GM23338 (cell line): ENCODE data around the gene TRDMT1. TPM values are rescaled to one million over a fixed set of nuclear protein-coding genes. Genes with fewer than 3 reads are reported as not detected.

Source experiments
- ATAC-seq: fragments of 200-7000 bp; cut with Tn5 transposase; 3 replicates; pipeline ENCODE4 v1.9.1; 2020
- DNase-seq: peaks from one replicate; pipeline ENCODE4 v3.0.0-alpha.2; 2015; ENCODE audit warnings: low spot score
- H2AFZ ChIP-seq: fragments of 200-600 bp; sonication (generic); 2 replicates; pipeline ENCODE4 v1.8.0; 2016; ENCODE audit warnings: antibody characterized with exemption, mild to moderate bottlenecking, moderate library complexity
- H3F3A ChIP-seq: fragments of 200-600 bp; sonication (generic); replicated peaks from 2 replicates; pipeline ENCODE4 v1.8.0; 2017; ENCODE audit warnings: antibody characterized with exemption, mixed run types, low read depth
- H3K27ac ChIP-seq: fragments of 200-600 bp; sonication (generic); 2 replicates; pipeline ENCODE4 v1.6.1; 2016; ENCODE audit warnings: low read depth
- H3K27me3 ChIP-seq: fragments of 200-600 bp; sonication (generic); 2 replicates; pipeline ENCODE4 v1.8.0; 2016; ENCODE audit warnings: mild to moderate bottlenecking, mixed run types, moderate library complexity; ENCODE audit not compliant: insufficient read depth
- H3K36me3 ChIP-seq: fragments of 200-600 bp; sonication (generic); 2 replicates; pipeline ENCODE4 v1.8.0; 2016; ENCODE audit warnings: mild to moderate bottlenecking; ENCODE audit not compliant: insufficient read depth
- H3K4me1 ChIP-seq: fragments of 200-600 bp; sonication (generic); 2 replicates; pipeline ENCODE4 v1.8.0; 2016; ENCODE audit warnings: mild to moderate bottlenecking, moderate library complexity; ENCODE audit not compliant: insufficient read depth
- H3K4me2 ChIP-seq: fragments of 200-600 bp; sonication (generic); 2 replicates; pipeline ENCODE4 v1.7.1; 2017; ENCODE audit warnings: mixed run types
- H3K4me3 ChIP-seq: fragments of 200-600 bp; sonication (generic); 2 replicates; pipeline ENCODE4 v1.6.1; 2016; ENCODE audit warnings: mixed run types
- H3K79me2 ChIP-seq: fragments of 200-600 bp; sonication (generic); replicated peaks from 2 replicates; pipeline ENCODE4 v1.8.0; 2017; ENCODE audit warnings: mild to moderate bottlenecking; ENCODE audit not compliant: insufficient read depth
- H3K9me2 ChIP-seq: fragments of 200-600 bp; sonication (generic); 2 replicates; pipeline ENCODE4 v1.8.0; 2017; ENCODE audit not compliant: insufficient read depth
- H4K20me1 ChIP-seq: fragments of 200-600 bp; sonication (generic); replicated peaks from 2 replicates; pipeline ENCODE4 v1.8.0; 2017; ENCODE audit warnings: mild to moderate bottlenecking; ENCODE audit not compliant: insufficient read depth
- H3K27ac Mint-ChIP-seq: 2 replicates; pipeline ENCODE4 v1.8.0; 2020; ENCODE audit warnings: inconsistent platforms, mild to moderate bottlenecking, moderate library complexity, mixed read lengths
- H3K27me3 Mint-ChIP-seq: 3 replicates; pipeline ENCODE4 v1.8.0; 2022; ENCODE audit warnings: low read depth, mild to moderate bottlenecking, moderate library complexity, mixed read lengths, inconsistent platforms; ENCODE audit not compliant: insufficient read depth, poor library complexity
- H3K36me3 Mint-ChIP-seq: 3 replicates; pipeline ENCODE4 v1.8.0; 2021; ENCODE audit warnings: low read depth, mild to moderate bottlenecking, inconsistent platforms, moderate library complexity, mixed read lengths
- H3K4me1 Mint-ChIP-seq: 3 replicates; pipeline ENCODE4 v1.8.0; 2020; ENCODE audit warnings: mild to moderate bottlenecking, inconsistent platforms, mixed read lengths
- H3K4me3 Mint-ChIP-seq: 3 replicates; pipeline ENCODE4 v1.8.0; 2021; ENCODE audit warnings: moderate library complexity, mild to moderate bottlenecking, inconsistent platforms, mixed read lengths
- H3K9me3 Mint-ChIP-seq: 3 replicates; pipeline ENCODE4 v1.8.0; 2020; ENCODE audit warnings: moderate library complexity, mild to moderate bottlenecking, inconsistent platforms, mixed read lengths
- EZH2phosphoT487 ChIP-seq: fragments of 200-600 bp; sonication (generic); IDR thresholded peaks from one replicate; pipeline ENCODE4 v1.8.1; 2018; ENCODE audit warnings: antibody characterized with exemption; ENCODE audit not compliant: unreplicated experiment
- POLR2AphosphoS5 ChIP-seq: IDR thresholded peaks from 2 replicates; pipeline ENCODE4 v1.6.1; 2016; ENCODE audit warnings: antibody characterized with exemption, low read depth
- STAT1 ChIP-seq: IDR thresholded peaks from one replicate; pipeline ENCODE4 v1.6.1; 2016; ENCODE audit warnings: antibody characterized with exemption; ENCODE audit not compliant: unreplicated experiment
- long read RNA-seq: library from polyadenylated mRNA; unstranded; transcript quantifications from one replicate; pipeline ENCODE4 v2.0.0, GENCODE V29; 2020; ENCODE audit not compliant: unreplicated experiment
- polyA plus RNA-seq: library from polyadenylated mRNA; unstranded; fragments of >200 nt; fragmentation: Nextera tagmentation; extraction: Ambion mirVana; gene quantifications from 2 replicates; pipeline ENCODE4 v1.2.1, GENCODE V29; 2016
- total RNA-seq: library from RNA; depleted of rRNA; stranded (reverse); fragments of >200 nt; shearing (Covaris generic); gene quantifications from 2 replicates; pipeline ENCODE4 v1.2.3, GENCODE V29; 2014; rRNA removed
- TF ChIP-seq, protein P1 (sequence below): fragments of 250-450 bp; sonication (Bioruptor Pico); IDR thresholded peaks from 2 replicates; pipeline ENCODE4 v1.5.0; 2020; ENCODE audit warnings: mild to moderate bottlenecking, moderate library complexity
- TF ChIP-seq, protein P2 (sequence below): IDR thresholded peaks from one replicate; pipeline ENCODE4 v1.6.1; 2018; ENCODE audit warnings: antibody characterized with exemption; ENCODE audit not compliant: unreplicated experiment
- TF ChIP-seq, protein P3 (sequence below), 2 experiments: fragments of 200-600 bp in 1 of 2; sonication (generic) in 1 of 2; conservative IDR thresholded peaks; 2 replicates each; pipeline versions ENCODE4 v1.5.1 to v1.6.1; 2016 to 2017; ENCODE audit warnings: antibody characterized with exemption in 2 of 2, low read depth in 2 of 2, mild to moderate bottlenecking in 2 of 2, moderate library complexity in 1 of 2

Gene TRDMT1, protein sequence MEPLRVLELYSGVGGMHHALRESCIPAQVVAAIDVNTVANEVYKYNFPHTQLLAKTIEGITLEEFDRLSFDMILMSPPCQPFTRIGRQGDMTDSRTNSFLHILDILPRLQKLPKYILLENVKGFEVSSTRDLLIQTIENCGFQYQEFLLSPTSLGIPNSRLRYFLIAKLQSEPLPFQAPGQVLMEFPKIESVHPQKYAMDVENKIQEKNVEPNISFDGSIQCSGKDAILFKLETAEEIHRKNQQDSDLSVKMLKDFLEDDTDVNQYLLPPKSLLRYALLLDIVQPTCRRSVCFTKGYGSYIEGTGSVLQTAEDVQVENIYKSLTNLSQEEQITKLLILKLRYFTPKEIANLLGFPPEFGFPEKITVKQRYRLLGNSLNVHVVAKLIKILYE
- 30.8 and 37.7 TPM in 2 replicates for total RNA-seq
- 12.0 and 16.0 TPM in 2 replicates for polyA plus RNA-seq
- long read RNA-seq, partial matches to known transcripts, result 5 of 13 reads
- long read RNA-seq, other reads (novel, unspliced or antisense), result 5 of 13 reads

DNA sequence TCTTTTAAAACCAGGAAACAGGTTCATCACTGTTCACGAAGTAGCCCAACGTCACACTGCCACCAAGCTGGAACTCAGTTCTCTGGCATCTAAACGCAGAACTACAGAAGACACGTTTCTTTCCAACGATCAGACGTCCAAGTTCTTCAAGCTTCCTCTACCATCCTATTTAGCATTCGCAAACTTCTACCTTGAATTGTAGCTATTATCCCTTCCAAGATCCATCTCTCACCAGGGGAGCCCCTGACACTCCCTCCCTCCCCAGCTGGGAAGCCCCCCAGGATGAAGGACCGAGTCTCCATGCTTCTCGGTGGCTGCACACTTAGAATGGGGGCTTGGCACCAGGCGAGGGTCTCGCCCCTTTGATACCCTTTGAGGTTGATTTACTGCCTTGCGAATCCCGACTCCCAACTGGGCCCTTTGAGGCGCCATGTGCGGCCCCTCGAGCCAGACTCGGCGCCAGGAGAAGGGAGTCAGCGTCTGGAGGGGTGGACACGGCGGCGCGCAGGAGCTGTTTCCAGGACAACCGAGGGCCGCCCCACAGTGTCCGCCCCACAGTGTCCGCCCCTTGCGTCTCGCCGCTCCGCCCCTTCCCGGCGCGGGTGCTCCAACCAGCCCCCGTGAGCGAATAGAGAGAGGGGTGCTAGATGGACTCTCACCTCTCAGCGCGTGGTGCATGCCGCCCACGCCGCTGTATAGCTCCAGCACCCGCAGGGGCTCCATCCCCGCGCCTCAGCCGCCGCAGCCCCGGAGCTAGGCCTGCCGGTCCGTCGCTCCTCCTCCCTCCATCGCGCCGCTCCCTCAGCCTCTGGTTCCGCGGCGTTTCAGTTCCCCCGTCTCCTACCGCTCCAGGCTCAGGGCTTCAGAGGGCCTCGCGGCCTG, at the start of gene TRDMT1:
TRDMT1 (minus strand) TSS at position 761 of the 882 bp plus-strand sequence; CDS start at position 723, 38 bp downstream.
- no peaks in the 10 kb centered on the region for H3F3A ChIP-seq
- H2AFZ ChIP-seq, result peak within 1 kb of the TSS; percentile 94
- Mint-ChIP-seq H3K4me3 (peak within 1 kb of the TSS; percentile 91), H3K36me3 (no peaks in the 10 kb centered on the region), H3K9me3 (no peaks in the 10 kb centered on the region), H3K4me1 (peaks cover 62% of the 10 kb centered on the region), H3K27me3 (no peaks in the 10 kb centered on the region), H3K27ac (peak within 1 kb of the TSS; percentile 97)
- H3K4me1 ChIP-seq, result peaks cover 43% of the 10 kb centered on the region
- DNase-seq (peak; percentile 93), ATAC-seq (peak; percentile 95)
- peak within 1 kb of the TSS; percentile 87 for H3K4me3 ChIP-seq
- H4K20me1 ChIP-seq, result no peaks in the 10 kb centered on the region
- TF ChIP-seq STAT1 (no peak), EZH2phosphoT487 (no peak), POLR2AphosphoS5 (peak; percentile 69)
- TF ChIP-seq, protein P1, sequence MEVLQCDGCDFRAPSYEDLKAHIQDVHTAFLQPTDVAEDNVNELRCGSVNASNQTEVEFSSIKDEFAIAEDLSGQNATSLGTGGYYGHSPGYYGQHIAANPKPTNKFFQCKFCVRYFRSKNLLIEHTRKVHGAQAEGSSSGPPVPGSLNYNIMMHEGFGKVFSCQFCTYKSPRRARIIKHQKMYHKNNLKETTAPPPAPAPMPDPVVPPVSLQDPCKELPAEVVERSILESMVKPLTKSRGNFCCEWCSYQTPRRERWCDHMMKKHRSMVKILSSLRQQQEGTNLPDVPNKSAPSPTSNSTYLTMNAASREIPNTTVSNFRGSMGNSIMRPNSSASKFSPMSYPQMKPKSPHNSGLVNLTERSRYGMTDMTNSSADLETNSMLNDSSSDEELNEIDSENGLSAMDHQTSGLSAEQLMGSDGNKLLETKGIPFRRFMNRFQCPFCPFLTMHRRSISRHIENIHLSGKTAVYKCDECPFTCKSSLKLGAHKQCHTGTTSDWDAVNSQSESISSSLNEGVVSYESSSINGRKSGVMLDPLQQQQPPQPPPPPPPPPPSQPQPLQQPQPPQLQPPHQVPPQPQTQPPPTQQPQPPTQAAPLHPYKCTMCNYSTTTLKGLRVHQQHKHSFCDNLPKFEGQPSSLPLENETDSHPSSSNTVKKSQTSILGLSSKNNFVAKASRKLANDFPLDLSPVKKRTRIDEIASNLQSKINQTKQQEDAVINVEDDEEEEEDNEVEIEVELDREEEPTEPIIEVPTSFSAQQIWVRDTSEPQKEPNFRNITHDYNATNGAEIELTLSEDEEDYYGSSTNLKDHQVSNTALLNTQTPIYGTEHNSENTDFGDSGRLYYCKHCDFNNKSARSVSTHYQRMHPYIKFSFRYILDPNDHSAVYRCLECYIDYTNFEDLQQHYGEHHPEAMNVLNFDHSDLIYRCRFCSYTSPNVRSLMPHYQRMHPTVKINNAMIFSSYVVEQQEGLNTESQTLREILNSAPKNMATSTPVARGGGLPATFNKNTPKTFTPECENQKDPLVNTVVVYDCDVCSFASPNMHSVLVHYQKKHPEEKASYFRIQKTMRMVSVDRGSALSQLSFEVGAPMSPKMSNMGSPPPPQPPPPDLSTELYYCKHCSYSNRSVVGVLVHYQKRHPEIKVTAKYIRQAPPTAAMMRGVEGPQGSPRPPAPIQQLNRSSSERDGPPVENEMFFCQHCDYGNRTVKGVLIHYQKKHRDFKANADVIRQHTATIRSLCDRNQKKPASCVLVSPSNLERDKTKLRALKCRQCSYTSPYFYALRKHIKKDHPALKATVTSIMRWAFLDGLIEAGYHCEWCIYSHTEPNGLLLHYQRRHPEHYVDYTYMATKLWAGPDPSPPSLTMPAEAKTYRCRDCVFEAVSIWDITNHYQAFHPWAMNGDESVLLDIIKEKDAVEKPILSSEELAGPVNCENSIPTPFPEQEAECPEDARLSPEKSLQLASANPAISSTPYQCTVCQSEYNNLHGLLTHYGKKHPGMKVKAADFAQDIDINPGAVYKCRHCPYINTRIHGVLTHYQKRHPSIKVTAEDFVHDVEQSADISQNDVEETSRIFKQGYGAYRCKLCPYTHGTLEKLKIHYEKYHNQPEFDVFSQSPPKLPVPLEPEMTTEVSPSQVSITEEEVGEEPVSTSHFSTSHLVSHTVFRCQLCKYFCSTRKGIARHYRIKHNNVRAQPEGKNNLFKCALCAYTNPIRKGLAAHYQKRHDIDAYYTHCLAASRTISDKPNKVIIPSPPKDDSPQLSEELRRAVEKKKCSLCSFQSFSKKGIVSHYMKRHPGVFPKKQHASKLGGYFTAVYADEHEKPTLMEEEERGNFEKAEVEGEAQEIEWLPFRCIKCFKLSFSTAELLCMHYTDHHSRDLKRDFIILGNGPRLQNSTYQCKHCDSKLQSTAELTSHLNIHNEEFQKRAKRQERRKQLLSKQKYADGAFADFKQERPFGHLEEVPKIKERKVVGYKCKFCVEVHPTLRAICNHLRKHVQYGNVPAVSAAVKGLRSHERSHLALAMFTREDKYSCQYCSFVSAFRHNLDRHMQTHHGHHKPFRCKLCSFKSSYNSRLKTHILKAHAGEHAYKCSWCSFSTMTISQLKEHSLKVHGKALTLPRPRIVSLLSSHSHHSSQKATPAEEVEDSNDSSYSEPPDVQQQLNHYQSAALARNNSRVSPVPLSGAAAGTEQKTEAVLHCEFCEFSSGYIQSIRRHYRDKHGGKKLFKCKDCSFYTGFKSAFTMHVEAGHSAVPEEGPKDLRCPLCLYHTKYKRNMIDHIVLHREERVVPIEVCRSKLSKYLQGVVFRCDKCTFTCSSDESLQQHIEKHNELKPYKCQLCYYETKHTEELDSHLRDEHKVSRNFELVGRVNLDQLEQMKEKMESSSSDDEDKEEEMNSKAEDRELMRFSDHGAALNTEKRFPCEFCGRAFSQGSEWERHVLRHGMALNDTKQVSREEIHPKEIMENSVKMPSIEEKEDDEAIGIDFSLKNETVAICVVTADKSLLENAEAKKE, result 0 out of 2 replicates have a peak, but pooled peaks have one; percentile 6
- TF ChIP-seq, protein P2, sequence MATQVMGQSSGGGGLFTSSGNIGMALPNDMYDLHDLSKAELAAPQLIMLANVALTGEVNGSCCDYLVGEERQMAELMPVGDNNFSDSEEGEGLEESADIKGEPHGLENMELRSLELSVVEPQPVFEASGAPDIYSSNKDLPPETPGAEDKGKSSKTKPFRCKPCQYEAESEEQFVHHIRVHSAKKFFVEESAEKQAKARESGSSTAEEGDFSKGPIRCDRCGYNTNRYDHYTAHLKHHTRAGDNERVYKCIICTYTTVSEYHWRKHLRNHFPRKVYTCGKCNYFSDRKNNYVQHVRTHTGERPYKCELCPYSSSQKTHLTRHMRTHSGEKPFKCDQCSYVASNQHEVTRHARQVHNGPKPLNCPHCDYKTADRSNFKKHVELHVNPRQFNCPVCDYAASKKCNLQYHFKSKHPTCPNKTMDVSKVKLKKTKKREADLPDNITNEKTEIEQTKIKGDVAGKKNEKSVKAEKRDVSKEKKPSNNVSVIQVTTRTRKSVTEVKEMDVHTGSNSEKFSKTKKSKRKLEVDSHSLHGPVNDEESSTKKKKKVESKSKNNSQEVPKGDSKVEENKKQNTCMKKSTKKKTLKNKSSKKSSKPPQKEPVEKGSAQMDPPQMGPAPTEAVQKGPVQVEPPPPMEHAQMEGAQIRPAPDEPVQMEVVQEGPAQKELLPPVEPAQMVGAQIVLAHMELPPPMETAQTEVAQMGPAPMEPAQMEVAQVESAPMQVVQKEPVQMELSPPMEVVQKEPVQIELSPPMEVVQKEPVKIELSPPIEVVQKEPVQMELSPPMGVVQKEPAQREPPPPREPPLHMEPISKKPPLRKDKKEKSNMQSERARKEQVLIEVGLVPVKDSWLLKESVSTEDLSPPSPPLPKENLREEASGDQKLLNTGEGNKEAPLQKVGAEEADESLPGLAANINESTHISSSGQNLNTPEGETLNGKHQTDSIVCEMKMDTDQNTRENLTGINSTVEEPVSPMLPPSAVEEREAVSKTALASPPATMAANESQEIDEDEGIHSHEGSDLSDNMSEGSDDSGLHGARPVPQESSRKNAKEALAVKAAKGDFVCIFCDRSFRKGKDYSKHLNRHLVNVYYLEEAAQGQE, result peak; percentile 28
- TF ChIP-seq, protein P3, sequence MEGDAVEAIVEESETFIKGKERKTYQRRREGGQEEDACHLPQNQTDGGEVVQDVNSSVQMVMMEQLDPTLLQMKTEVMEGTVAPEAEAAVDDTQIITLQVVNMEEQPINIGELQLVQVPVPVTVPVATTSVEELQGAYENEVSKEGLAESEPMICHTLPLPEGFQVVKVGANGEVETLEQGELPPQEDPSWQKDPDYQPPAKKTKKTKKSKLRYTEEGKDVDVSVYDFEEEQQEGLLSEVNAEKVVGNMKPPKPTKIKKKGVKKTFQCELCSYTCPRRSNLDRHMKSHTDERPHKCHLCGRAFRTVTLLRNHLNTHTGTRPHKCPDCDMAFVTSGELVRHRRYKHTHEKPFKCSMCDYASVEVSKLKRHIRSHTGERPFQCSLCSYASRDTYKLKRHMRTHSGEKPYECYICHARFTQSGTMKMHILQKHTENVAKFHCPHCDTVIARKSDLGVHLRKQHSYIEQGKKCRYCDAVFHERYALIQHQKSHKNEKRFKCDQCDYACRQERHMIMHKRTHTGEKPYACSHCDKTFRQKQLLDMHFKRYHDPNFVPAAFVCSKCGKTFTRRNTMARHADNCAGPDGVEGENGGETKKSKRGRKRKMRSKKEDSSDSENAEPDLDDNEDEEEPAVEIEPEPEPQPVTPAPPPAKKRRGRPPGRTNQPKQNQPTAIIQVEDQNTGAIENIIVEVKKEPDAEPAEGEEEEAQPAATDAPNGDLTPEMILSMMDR (conservative IDR thresholded peaks at IDR 0.05; ENCODE audit: low read depth in 2 of 2), result no peak
- H3K36me3 ChIP-seq, result no peaks in the 10 kb centered on the region
- H3K9me2 ChIP-seq, result no peaks in the 10 kb centered on the region
- H3K4me2 ChIP-seq, result peak within 1 kb of the TSS; percentile 93
- peak within 1 kb of the TSS; percentile 80 for H3K27ac ChIP-seq
- H3K27me3 ChIP-seq, result no peaks in the 10 kb centered on the region
- H3K79me2 ChIP-seq, result peaks cover 28% of the 10 kb centered on the region
